ENCODE results near the gene HECW1.

- TF ChIP-seq CTCF (IDR thresholded peaks at IDR 0.05) (no peak), POLR2A (IDR thresholded peaks at IDR 0.05) (no peak)
Observed at GRCh38 chr7:43384616-43385308, 272.3 kb downstream of the HECW1 start.

All from heart left ventricle (tissue), 13 donors.